Measurements from ENCODE around the gene TK1. TPM values are rescaled to one million over a fixed set of nuclear protein-coding genes. Genes with fewer than 3 reads are reported as not detected.
"Not testable (repeated sequence)": the region's sequence is repeated elsewhere in the genome, so short reads cannot be mapped to it uniquely, and the experiment has no call there.

TK1 gene
- total RNA-seq (2021; ENCODE audit: unreplicated experiment), result 153 TPM
- 97.2 TPM for polyA plus RNA-seq (2012; ENCODE audit: insufficient read length)
- Bru-seq, nascent RNA, result percentile 82 among the genes with signal in this experiment
- BruChase-seq, experiment 1, labeled RNA remaining after a 2-hour chase, result percentile 76 among the genes with signal in this experiment
- BruChase-seq, experiment 2, labeled RNA remaining after a 6-hour chase, result percentile 86 among the genes with signal in this experiment
- long read RNA-seq, transcript TK1-201 (7 exons, 1,628 nt), result major isoform, 321 of 402 reads
- long read RNA-seq, transcript TK1-203 (6 exons, 1,681 nt), result minor isoform, 37 of 402 reads
- long read RNA-seq, partial matches to known transcripts, result 20 of 402 reads
- long read RNA-seq, other reads (novel, unspliced or antisense), result 20 of 402 reads

- Histone ChIP-seq H3K4me3 (ENCODE audit: low read depth in 2 of 2, low read length in 2 of 2) (peak within 1 kb of the TSS; percentile 65 to 86), H3K36me3 (ENCODE audit: control insufficient read depth, insufficient read depth, low read length) (no peaks in the 10 kb centered on the region; the same call in 1 of the 2 replicates), H3K27me3 (ENCODE audit: control insufficient read depth, insufficient read depth, low read length) (no peaks in the 10 kb centered on the region), H3K4me1 (ENCODE audit: control insufficient read depth, insufficient read depth, low read length) (peaks cover 26% of the 10 kb centered on the region), H3K9me3 (ENCODE audit: control insufficient read depth, insufficient read depth, low read depth, low read length) (no peaks in the 10 kb centered on the region), H3K27ac (ENCODE audit: low read length) (peak within 1 kb of the TSS; percentile 84)
- peak; percentile 99 for TF ChIP-seq POLR2AphosphoS5 (IDR thresholded peaks at IDR 0.05; ENCODE audit: low read depth, low read length)
- no peak; the same call in 1 of the 2 replicates for TF ChIP-seq CTCF (IDR thresholded peaks at IDR 0.05)
- peak; percentile 90 for TF ChIP-seq SIN3A (IDR thresholded peaks at IDR 0.05; ENCODE audit: borderline replicate concordance, insufficient read depth, low read depth, low read length)
- CTCF ChIA-PET, result interaction anchor here (0.7 to 1.1 kb wide), 4 partner anchors 10 to 664 kb away, joined by 5 to 17 read pairs (median 6); no protein-coding TSS in a partner anchor
- BruUV-seq (replicated peaks), result no TSS peak
- intact Hi-C loops (cut with micrococcal nuclease; ENCODE audit: unreplicated experiment), result no loop called here
- peak; percentile 74 for DNase-seq (ENCODE audit: low read depth, low spot score)
- peak; percentile 96 for ATAC-seq
- in situ Hi-C loops (cut with HindIII; ENCODE audit: low pct_unique_long_range_greater_than_20kb, low sequenced_read_pairs), result no loop called here
- POLR2A ChIA-PET, result interaction anchor here (0.6 to 0.7 kb wide), 3 partner anchors 13 to 59 kb away, joined by 3 to 7 read pairs (median 4); no protein-coding TSS in a partner anchor
Observed at GRCh38 chr17:78186692-78187595, at the start of gene TK1, which contains the start of gene AFMID. TK1 (minus strand) TSS chr17:78187052; CDS start chr17:78186994, 58 bp downstream. AFMID (plus strand) TSS chr17:78187362; CDS start chr17:78187371, 9 bp downstream.

- intact Hi-C loops (cut with micrococcal nuclease; ENCODE audit: unreplicated experiment), result no loop called here
- ATAC-seq, result no peak
- no peak for TF ChIP-seq CTCF (IDR thresholded peaks at IDR 0.05)
- no peak for TF ChIP-seq SIN3A (IDR thresholded peaks at IDR 0.05; ENCODE audit: borderline replicate concordance, insufficient read depth, low read depth, low read length)
- no peak for TF ChIP-seq REST (IDR thresholded peaks at IDR 0.05; ENCODE audit: insufficient read depth in 1 of 2, low read depth in 2 of 2, low read length in 1 of 2)
- TF ChIP-seq POLR2AphosphoS5 (IDR thresholded peaks at IDR 0.05; ENCODE audit: low read depth, low read length), result no peak
Observed at GRCh38 chr17:78235885-78236284, 49.0 kb upstream of the TK1 start.

GRCh38 chr17:78235022-78235421 lies 48.2 kb upstream of the TK1 start:
- BruUV-seq (replicated peaks); H3K27ac ChIP-seq (ENCODE audit: low read length); in situ Hi-C loops (cut with HindIII; ENCODE audit: low pct_unique_long_range_greater_than_20kb, low sequenced_read_pairs); POLR2A ChIA-PET; H3K4me1 ChIP-seq (ENCODE audit: control insufficient read depth, insufficient read depth, low read length); H3K36me3 ChIP-seq (ENCODE audit: control insufficient read depth, insufficient read depth, low read length); DNase-seq (ENCODE audit: low read depth, low spot score); H3K4me3 ChIP-seq (ENCODE audit: low read depth in 2 of 2, low read length in 2 of 2); H3K27me3 ChIP-seq (ENCODE audit: control insufficient read depth, insufficient read depth, low read length); CTCF ChIA-PET; H3K9me3 ChIP-seq (ENCODE audit: control insufficient read depth, insufficient read depth, low read depth, low read length); ATAC-seq; intact Hi-C loops (cut with micrococcal nuclease; ENCODE audit: unreplicated experiment): not testable (repeated sequence)

More at GRCh38 chr17:78235885-78236284, 49.0 kb upstream of the TK1 start:
- CTCF ChIA-PET, result interaction anchor here (0.7 kb wide), 1 partner anchor 16 kb away, joined by 4 read pairs; no protein-coding TSS in a partner anchor
- Histone ChIP-seq H3K9me3 (ENCODE audit: control insufficient read depth, insufficient read depth, low read depth, low read length) (no peaks in the 10 kb centered on the region), H3K4me1 (ENCODE audit: control insufficient read depth, insufficient read depth, low read length) (no peaks in the 10 kb centered on the region), H3K4me3 (ENCODE audit: low read depth in 2 of 2, low read length in 2 of 2) (no peak overlapping the region), H3K27ac (ENCODE audit: low read length) (no peak overlapping the region), H3K36me3 (ENCODE audit: control insufficient read depth, insufficient read depth, low read length) (no peaks in the 10 kb centered on the region), H3K27me3 (ENCODE audit: control insufficient read depth, insufficient read depth, low read length) (no peaks in the 10 kb centered on the region)
- in situ Hi-C loops (cut with HindIII; ENCODE audit: low pct_unique_long_range_greater_than_20kb, low sequenced_read_pairs), result no loop called here
- POLR2A ChIA-PET, result no interaction called here
- DNase-seq (ENCODE audit: low read depth, low spot score), result no peak
- BruUV-seq (replicated peaks), result no TSS peak
